Fibroblast of pulmonary artery (primary cell): ENCODE results near the gene UBE2E2.

Source experiments
- DNase-seq: peaks from one replicate; pipeline ENCODE4 v3.0.0-alpha.2; 2010; ENCODE audit warnings: low read depth
- H3K4me3 ChIP-seq: replicated peaks from 2 replicates; pipeline ENCODE4 v1.5.1; 2011; ENCODE audit warnings: low read depth, mild to moderate bottlenecking, control low read depth, low read length, moderate library complexity
- CTCF ChIP-seq: IDR thresholded peaks from 2 replicates; pipeline ENCODE4 v1.5.1; 2011; ENCODE audit warnings: mild to moderate bottlenecking, control low read depth, low read length, inconsistent platforms; ENCODE audit errors: missing control alignments

UBE2E2 gene

GRCh38 chr3:23496165-23496564, 293.0 kb downstream of the UBE2E2 start:
- TF ChIP-seq CTCF = no peak
- DNase-seq = no peak

GRCh38 chr3:23497156-23497555, 294.0 kb downstream of the UBE2E2 start:
- no peak for TF ChIP-seq CTCF
- no peak for DNase-seq
- H3K4me3 ChIP-seq = no peak overlapping the region

More at GRCh38 chr3:23496165-23496564, 293.0 kb downstream of the UBE2E2 start:
- no peak overlapping the region for H3K4me3 ChIP-seq

GRCh38 chr3:23501201-23501802, 298.2 kb downstream of the UBE2E2 start:
- TF ChIP-seq CTCF = no peak
- no peak overlapping the region for H3K4me3 ChIP-seq
- DNase-seq = peak; percentile 18

GRCh38 chr3:23508464-23508863, 305.3 kb downstream of the UBE2E2 start:
- no peak overlapping the region for H3K4me3 ChIP-seq
- no peak for DNase-seq
- TF ChIP-seq CTCF = no peak

GRCh38 chr3:23518441-23518840, 315.3 kb downstream of the UBE2E2 start:
- no peak for TF ChIP-seq CTCF

GRCh38 chr3:23519314-23520208, 316.4 kb downstream of the UBE2E2 start:
- no peak for DNase-seq
- no peak overlapping the region for H3K4me3 ChIP-seq
- TF ChIP-seq CTCF = no peak

More at GRCh38 chr3:23518441-23518840, 315.3 kb downstream of the UBE2E2 start:
- peak; percentile 9 for DNase-seq
- no peak overlapping the region for H3K4me3 ChIP-seq

- no peak overlapping the region for H3K4me3 ChIP-seq
- no peak for DNase-seq
- no peak for TF ChIP-seq CTCF
Observed at GRCh38 chr3:23527326-23527725, 324.2 kb downstream of the UBE2E2 start.
